AG09319 (cell line): Measurements from ENCODE around the gene DOK6.

Experiments
- DNase-seq: peaks from one replicate; pipeline ENCODE4 v3.0.0-alpha.2; 2010; ENCODE audit warnings: low read depth; ENCODE audit errors: extremely low read depth
- CTCF ChIP-seq: IDR thresholded peaks from 2 replicates; pipeline ENCODE4 v1.5.1; 2011; ENCODE audit warnings: low read depth, mild to moderate bottlenecking, inconsistent platforms, low read length, moderate library complexity

DOK6 gene

GRCh38 chr18:69705987-69706386 is 305.3 kb downstream of the DOK6 start:
- no peak for TF ChIP-seq CTCF
- DNase-seq = no peak

GRCh38 chr18:69708844-69709243 is 308.2 kb downstream of the DOK6 start:
- TF ChIP-seq CTCF = no peak
- DNase-seq = no peak

- TF ChIP-seq CTCF = no peak
- DNase-seq = no peak
Measured at GRCh38 chr18:69715191-69715795, 314.6 kb downstream of the DOK6 start.

GRCh38 chr18:69717586-69717985 is 316.9 kb downstream of the DOK6 start:
- no peak for TF ChIP-seq CTCF
- no peak for DNase-seq

GRCh38 chr18:69718912-69719547 is 318.3 kb downstream of the DOK6 start:
- no peak for DNase-seq
- no peak for TF ChIP-seq CTCF

GRCh38 chr18:69720422-69720821 is 319.7 kb downstream of the DOK6 start:
- no peak for DNase-seq
- no peak for TF ChIP-seq CTCF

- no peak for TF ChIP-seq CTCF
Measured at GRCh38 chr18:69723434-69723833, 322.7 kb downstream of the DOK6 start.

More at GRCh38 chr18:69723434-69723833, 322.7 kb downstream of the DOK6 start:
- no peak for DNase-seq
